GM21367 (cell line): ENCODE data around the gene FH.
A peak's percentile ranks its signal among the peaks of the same experiment; 100 is the strongest.

Experiments used
- ATAC-seq: cut with Tn5 transposase; IDR thresholded peaks from one replicate; pipeline ENCODE4 v1.9.1; 2021; ENCODE audit not compliant: unreplicated experiment

The FH gene

DNA sequence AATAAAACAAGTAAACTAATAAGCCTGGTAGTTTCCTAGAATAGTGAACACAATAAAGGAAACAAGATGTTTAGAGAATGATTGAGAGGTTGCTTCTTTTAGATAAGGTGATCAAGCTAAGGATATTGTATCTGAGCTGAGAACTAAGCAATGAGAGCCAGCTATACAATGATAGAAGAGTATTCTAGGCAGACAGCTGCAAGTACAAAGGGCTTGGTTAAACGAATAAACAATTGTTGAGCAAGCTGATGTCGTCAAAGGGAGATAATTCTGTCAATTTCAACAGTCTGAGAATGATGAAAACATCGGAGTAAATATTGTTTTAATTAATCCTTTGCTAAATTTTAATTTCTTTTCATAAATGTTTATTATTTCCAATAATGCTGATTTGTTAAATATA, 5.5 kb upstream of the FH start:
- ATAC-seq, result no peak

DNA sequence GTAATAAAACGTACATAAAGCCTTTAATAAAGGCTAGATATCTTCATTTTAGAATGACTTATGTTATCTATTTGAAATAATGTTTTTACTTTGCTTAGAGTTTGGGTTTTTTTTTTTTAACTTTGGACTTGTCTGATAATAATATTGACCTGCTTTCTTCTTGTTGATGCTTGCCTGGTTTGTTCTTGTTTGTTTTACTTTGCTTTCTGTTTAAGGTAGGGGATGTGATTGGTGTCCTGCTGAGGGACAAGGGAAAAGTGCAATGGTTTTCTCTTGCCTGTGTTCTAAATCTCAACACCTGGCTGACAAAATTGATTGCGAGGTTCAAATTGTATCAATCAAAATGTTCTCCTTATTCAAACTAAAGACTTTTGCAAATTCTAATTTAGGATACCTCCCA, 2.2 kb upstream of the FH start:
- no peak for ATAC-seq

DNA sequence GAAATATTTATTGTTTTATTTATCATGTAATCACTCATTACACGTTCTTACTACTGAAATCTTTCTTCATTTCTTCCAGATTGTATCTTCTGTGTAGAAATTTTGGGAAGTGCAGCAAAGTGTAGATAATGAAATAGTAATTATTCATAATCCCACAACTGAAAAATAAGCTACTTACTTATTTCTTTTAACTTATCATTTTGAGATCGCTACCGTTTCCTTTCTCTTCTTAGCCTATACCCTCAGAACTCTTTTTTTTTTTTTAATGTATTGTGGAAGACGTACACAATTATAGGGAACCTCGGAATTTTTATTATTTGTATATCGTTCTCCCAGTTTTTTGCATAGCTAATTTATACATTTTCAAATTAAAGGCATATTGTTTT, 518 bp upstream of the FH start:
- no peak for ATAC-seq

DNA sequence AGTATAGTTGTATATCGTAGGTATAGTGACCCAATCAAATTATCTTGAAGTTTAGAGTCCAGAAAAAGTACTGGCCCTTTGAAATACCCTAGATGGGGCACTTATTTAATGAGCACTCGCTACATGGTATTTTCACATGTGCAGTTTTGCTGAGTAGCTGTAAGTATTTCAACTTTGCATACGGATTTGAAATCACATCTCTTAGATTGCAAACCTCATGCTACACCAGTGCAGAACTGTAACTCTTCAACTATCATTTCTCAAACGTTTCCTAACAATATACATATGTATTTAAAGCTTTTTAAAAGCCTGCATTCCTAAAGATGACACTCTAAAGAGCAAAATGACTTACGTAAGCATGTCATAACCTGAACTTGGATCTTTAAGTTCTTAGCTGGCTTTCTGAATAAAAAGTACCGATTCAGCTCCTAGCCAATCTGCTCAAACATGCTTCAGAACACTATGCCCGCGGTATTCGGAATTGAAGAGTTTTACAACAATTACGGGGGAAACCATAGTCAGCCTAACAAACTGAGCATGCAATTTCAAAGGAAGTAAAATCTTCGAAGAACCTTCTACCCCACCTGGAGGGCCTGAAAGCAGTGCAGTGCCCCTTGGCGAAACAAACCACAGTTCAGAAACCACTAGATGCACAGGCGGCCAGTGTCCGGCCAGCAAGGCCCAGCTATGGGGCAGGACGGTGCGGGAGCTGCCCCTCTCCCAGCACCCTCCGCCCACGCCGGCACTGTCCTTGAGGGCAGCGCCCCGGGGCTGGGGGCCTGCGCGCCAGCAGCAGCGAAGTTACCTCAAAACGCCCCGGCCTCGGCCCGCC, 863 bp downstream of the FH start:
- ATAC-seq, result peak; percentile 24

DNA sequence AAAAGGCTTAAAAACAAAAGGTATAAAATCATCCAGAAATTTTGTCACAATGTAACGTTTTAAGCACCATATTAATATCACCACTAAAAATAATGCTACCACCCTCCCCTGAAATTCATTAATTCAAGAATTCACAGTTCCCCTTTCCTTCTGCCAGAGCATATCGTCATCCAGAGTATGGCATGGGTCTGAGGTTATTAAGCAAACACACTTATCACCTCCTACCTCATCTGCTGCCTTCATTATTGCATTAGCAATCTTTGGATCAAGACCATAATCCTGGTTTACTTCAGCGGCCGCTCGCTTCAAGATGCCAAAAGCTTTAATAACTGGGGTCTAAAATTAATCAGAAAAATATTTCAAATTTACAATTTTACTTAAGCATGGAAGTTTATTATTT, 6.2 kb downstream of the FH start:
- no peak for ATAC-seq

DNA sequence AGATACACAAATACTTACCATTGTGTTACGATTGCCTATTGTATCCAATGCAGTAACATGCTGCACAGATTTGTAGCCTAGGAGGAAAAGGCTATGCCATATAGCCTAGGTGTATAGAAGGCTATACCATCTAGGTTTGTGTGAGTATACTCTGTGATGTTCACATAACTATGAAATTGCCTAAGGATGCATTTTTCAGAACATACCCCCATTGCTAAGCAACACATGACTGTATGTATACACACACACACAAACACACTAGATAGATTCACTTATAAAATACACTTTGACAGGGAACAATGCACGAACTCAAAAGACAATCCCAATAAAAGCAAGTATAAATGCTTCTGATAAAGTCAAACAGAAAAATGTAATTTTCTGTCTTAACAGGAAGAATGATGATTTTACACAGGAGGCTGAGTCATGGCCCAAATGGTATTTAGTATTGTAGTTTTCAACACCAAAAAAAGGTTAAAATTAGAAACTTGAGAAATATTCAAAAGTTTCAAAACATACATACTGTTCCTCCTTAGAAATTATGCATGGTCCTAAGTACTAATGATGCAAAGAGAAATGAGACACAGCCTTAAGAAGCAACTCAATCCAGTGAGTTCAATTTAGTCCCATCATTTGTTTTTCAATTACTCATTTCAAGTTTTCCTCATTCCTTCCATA, 12.2 kb downstream of the FH start:
- no peak for ATAC-seq

DNA sequence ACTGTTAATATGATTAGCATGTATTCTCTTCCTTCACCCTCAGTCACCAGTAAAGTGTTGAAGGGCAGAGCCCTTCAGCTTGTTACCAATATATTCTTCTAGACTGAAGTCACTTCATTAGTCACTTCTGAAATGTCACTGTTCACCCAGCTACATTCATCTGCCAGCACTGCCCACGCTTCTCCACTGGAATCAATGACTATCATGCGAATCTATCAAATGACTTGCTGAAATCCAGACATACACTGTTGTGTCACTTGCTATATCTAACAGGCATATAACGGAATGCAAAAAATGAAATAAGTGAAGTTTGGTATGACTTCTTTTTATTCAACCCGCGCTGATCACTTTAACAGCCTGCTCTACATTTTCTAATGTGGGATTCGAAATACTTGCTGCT, 16.1 kb downstream of the FH start:
- no peak for ATAC-seq

DNA sequence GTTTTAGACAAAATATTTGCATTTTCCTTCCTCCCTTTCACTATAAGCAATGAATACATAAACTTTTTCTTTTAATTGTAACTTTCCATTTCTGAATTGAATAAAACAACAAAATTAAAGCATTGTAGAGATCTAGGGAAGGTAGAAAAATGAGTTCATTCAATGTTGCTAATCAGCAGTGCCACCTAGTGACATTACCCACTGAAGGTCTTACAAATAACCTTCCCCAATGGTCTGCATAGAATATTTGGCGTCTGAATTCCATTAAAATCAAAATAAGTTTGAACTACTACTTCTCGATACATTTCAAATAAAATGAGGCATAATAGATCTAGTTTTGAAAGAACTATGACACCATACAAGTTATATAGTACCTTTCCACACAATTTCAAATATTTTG, 19.6 kb downstream of the FH start:
- ATAC-seq, result no peak

DNA sequence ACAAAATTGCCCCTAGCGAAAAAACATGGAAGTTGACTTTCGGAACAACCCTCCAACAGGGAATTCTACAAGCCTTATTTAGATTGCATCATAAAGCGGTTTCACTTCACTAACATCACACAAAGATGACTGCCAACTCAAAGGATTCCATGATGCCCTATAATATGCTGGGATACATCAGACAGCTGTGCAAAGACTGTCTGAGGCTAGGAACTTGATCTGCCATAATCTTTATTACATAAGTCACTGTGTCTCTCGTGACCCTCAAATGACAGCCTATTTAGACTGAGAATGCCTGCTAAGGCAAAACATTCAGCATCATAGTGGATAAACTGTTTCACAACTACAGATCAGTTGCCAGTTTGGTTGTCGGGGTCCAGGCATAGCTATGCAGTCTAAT, 23.8 kb downstream of the FH start:
- no peak for ATAC-seq

DNA sequence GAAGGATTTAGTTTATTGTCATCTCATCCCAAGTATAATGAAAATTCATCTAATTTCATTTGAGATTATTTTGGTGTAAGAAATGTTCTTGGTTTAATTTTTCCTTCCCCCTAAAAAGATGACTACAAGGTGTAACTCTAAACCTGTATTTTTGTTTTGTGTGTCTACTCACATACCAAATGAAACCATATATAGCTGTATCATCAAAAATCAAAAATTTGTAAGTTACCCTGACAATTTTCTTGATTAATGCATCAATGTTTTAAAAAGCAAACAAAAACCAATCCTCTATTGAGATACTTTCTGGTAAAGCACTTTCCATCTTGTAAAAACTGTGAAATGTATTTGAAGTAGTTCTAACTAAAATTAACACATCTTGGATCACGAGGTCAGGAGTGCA, 30.8 kb downstream of the FH start:
- no peak for ATAC-seq

DNA sequence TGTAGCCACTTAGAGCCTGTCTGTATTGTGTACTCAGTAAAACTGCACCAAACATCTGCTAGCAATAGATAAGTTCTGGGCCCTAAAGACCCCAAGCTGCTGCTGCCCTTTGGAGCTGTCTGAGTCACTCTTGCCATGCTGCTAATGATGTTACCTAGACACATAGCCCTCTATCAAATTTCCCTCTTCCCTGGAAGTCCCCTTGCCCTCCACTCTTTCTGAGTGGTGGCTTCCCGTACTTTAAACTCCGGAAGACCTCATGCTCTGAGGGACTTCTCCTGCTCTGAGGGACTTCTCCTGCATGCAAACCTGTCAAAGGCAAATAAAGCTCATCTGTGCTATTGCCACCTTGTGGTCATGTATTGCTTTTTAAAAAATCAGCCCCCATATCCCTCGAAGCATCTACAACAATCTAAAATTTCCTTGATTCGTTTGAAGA, 34.0 kb downstream of the FH start:
- peak; percentile 80 for ATAC-seq

DNA sequence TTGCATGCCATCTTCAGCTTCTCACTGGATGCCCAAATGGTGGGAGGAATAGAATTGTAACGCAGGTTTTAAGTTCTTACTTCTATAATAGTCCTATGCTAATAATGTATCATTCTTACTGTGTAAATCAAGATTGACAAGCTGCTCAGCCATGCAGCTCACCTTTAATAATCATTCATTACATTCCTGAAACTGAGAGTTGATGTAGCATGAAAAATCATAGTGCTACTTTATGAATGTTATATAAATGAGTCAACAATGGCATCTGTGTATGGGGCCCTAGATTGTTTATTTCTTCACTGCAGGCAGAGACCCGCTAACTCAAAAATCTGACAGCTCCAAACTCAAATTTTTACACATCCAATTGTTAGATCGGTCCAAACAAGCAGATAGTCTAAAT, 34.4 kb downstream of the FH start:
- no peak for ATAC-seq

DNA sequence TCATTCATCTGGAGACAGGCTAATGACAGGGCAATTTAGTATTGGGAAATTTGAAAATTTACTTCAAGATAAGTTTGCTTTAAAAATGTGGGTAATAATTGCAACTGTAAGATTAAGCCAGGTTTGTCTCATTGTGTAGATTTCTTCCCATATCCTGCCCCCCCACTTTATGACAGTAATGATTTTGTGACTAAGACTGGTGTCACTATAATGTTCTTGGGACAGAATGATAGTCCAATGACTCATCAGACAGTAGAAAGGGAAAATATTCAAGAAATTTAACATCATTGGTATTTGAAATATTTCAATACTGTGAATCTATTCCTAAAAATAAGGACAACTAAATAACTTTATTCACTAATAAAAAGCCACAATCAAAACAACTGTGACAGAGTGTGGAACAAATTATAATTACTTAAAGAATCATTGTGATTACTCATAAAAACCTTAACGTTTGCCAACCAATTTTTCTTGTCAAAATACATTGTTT, 36.7 kb downstream of the FH start:
- no peak for ATAC-seq

DNA sequence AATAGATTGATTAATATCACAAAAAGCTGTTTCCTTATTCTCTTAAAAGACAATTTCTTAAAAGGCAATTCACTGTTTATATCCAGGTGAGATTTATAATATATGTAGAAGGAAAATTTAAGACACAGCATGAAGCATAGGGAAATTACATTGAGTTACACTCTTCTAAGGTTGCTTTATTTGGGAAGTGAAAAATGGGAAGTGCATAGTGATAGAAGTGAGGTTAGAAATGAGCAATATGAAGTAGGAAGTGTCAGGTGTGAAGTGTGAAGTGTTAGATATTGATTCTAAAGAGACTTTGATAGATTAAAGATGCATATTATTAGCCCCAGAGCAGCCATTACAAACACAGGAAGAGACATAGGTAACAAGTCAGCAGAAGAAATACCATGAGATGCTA, 40.3 kb downstream of the FH start:
- ATAC-seq, result no peak

DNA sequence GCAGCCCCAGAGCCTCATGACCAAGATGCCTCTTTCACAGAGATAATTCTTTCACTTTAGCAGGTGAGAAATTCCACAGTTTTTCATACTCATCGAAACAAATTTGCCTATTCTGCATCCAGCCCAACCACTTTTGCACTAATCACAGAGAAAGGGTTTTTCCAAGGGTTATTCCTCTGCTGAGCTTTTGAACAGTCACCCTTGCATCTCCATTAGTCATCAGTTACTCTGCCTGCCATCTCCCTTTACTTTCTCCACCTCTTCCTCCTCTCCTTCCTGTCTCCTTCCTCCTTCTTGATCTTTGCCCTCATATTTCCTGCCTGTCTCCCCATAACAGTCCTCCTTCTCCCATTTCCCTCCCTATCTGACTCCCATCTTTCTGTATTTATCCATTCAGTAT, 43.9 kb downstream of the FH start:
- ATAC-seq, result no peak

DNA sequence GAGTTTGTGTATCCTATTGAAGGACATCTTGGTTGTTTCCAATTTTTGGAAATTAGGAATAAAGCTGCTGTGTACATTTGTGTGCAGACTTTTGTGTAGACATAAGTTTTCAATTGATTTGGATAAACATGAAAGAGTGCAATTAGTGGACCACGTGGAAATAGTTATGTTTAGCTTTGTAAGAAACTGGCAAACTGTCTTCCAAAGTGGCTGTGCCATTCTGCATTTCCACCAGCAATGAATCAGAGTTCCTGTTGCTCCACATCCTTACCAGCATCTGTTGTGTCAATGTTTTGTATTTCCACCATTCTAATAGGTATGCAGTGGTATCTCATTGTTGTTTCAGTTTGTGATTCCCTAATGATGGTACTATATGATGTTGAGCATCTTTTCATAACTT, 46.5 kb downstream of the FH start:
- no peak for ATAC-seq

DNA sequence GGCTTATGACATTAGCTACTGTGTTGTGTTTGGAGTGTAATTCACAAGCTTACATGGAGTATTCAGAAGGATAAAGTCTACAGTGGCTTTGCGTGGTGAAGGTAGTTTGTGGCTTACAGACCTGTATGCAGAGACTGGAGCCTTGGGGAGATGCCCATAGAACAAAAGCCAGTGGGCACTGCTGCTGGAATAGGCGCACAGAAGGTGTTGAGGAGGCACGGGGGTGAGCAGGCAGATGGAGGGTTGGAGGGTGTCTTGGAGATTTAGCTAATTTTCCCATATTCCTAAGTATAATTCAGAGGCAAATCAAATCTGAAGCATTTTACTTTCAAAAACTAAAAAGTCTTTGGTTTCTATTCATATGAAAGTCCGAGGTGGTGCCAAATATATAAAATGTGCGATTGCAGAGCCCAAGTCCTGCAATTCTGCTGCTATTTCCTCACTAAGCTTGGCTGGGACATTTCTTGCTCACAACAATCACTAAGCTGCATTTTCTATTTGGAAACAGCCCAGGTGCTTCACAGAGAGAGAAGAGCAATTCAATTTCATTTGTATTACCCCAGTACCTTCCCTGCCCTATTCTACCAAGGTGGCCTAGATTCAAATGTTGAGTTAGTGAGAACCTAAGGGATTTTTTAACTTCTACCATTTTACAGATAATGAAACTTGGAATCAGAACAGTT, 48.5 kb downstream of the FH start:
- no peak for ATAC-seq

DNA sequence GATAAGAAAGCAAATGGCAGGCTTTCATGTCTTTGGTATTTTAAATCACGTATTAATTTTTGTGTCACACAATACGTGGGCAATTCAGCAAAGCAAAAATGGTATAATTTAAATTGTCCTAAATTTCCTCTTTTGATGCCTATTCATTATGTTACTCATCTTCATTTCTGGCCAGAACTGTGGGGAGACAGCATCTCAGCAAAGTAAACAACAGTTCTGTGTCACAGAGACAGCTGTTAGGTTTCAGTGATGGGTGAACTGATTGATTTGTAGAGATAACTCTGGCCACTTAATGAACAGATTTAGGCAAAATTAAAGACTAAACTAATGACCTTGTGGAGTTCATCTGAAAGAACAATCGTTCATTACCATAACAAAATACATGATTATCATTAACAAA, 49.2 kb downstream of the FH start:
- ATAC-seq, result no peak

DNA sequence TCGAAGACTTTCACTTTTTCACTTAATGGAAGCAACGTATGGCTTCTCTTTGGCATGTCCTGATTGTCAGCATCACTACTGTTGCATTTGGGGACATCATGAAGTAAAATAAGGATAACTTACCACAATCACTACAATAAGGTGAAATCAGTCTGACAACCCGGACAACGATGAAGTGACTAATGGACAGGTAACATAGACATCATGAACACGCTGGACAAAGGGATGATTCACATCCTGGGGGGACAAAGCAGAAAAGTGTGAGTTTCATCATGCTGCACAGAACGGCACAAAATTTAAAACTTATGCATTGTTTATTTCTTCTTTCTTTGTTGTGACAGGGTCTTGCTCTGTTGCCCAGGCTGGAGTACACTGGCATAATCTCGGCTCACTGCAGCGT, 53.9 kb downstream of the FH start:
- ATAC-seq, result no peak

DNA sequence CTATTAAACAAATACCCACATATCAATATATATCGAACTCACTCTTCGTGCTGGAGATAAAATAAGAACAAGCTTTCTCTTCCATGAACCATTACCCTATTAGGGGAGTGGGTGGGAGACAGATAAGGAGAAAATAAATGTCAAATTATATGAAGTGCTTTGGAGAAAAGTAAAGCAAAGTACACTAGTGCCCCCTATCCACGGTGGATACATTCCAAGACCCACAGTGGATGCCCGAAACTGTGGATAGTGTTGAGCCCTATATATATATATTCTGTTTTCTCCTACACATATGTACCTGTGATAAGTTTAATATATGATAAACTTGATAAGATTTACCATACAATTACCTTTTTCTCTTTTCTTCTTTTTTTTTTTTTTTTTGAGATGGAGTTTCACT, 54.6 kb downstream of the FH start:
- ATAC-seq, result no peak

DNA sequence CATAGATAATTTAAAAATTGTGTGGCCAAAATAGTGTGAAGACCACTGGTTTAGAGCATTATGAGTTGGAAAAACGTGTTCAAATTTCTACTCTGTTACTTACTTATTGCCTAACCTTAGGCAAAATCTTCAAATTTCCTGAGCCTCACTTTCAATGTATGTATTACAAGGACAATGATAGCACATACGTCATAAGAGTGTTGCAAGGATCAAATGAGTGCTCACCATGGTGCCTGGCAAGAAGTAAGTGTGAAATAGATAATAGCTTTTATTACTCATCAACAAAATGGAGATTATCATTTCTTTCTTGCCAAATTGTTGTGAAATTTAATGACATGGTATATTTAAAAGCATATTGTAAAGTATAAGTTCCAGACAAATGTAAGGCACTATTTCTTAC, 57.2 kb downstream of the FH start:
- ATAC-seq, result no peak
